ENCODE results near the gene GRHPR.

- TF ChIP-seq TAF1 (conservative IDR thresholded peaks at IDR 0.05) (no peak), CTCF (IDR thresholded peaks at IDR 0.05; ENCODE audit: low read depth, low read length, missing input control) (no peak), ZBTB33 (IDR thresholded peaks at IDR 0.05) (no peak), RAD21 (IDR thresholded peaks at IDR 0.05) (no peak), MAX (IDR thresholded peaks at IDR 0.05) (no peak), YY1 (IDR thresholded peaks at IDR 0.05) (no peak), REST (IDR thresholded peaks at IDR 0.05) (no peak), GABPA (IDR thresholded peaks at IDR 0.05 in 1 of 2, conservative IDR thresholded peaks at IDR 0.05 in 1 of 2) (no peak), SP1 (IDR thresholded peaks at IDR 0.05) (no peak)
These were observed 14.0 kb downstream of the GRHPR start for GRCh38 chr9:37436540-37436939.

All from liver (tissue), 3 donors.